HepG2 (cell line): ENCODE results near the gene CREG2. TPM values are rescaled to one million over a fixed set of nuclear protein-coding genes. Genes with fewer than 3 reads are reported as not detected.

Source experiments
- CHCHD3 ChIP-seq: sonication (generic); formaldehyde crosslinking; IDR thresholded peaks from 2 replicates; pipeline ENCODE4 v1.8.0; 2022; ENCODE audit warnings: mild to moderate bottlenecking, missing genetic modification reagents, moderate library complexity
- ELF3 ChIP-seq: IDR thresholded peaks from 2 replicates; pipeline ENCODE4 v1.6.1; 2016; ENCODE audit warnings: missing genetic modification reagents, missing compliant biosample characterization
- HOXD1 ChIP-seq: sonication (generic); formaldehyde crosslinking; IDR thresholded peaks from 2 replicates; pipeline ENCODE4 v1.5.0; 2020; ENCODE audit warnings: missing genetic modification reagents
- KDM1A ChIP-seq: IDR thresholded peaks from 2 replicates; pipeline ENCODE4 v1.6.1; 2016; ENCODE audit warnings: missing compliant biosample characterization
- KDM4B ChIP-seq: sonication (generic); formaldehyde crosslinking; IDR thresholded peaks from 2 replicates; pipeline ENCODE4 v1.4.0; 2020; ENCODE audit warnings: missing genetic modification reagents
- MZF1 ChIP-seq: sonication (generic); formaldehyde crosslinking; IDR thresholded peaks from 2 replicates; pipeline ENCODE4 v1.8.1; 2023; ENCODE audit warnings: mild to moderate bottlenecking, missing genetic modification reagents, borderline replicate concordance
- ZBTB20 ChIP-seq: sonication (generic); formaldehyde crosslinking; IDR thresholded peaks from 2 replicates; pipeline ENCODE4 v1.8.1; 2023; ENCODE audit warnings: missing genetic modification reagents, low read depth, mild to moderate bottlenecking, borderline replicate concordance
- ZFP36L2 ChIP-seq: sonication (generic); formaldehyde crosslinking; IDR thresholded peaks from 2 replicates; pipeline ENCODE4 v1.4.0; 2020; ENCODE audit warnings: missing genetic modification reagents
- ZNF10 ChIP-seq: sonication (generic); formaldehyde crosslinking; IDR thresholded peaks from 2 replicates; pipeline ENCODE4 v1.4.0; 2020; ENCODE audit warnings: mild to moderate bottlenecking, low read depth, missing genetic modification reagents, borderline replicate concordance
- ZNF3 ChIP-seq: IDR thresholded peaks from 2 replicates; pipeline ENCODE4 v1.7.0; 2017; ENCODE audit warnings: inconsistent platforms
- ZNF598 ChIP-seq: sonication (generic); formaldehyde crosslinking; IDR thresholded peaks from 2 replicates; pipeline ENCODE4 v1.5.1; 2020; ENCODE audit warnings: mild to moderate bottlenecking, missing genetic modification reagents, borderline replicate concordance
- ZNF678 ChIP-seq: sonication (generic); formaldehyde crosslinking; IDR thresholded peaks from 2 replicates; pipeline ENCODE4 v1.4.0; 2020; ENCODE audit warnings: mild to moderate bottlenecking, missing genetic modification reagents
- ZNF7 ChIP-seq: IDR thresholded peaks from 2 replicates; pipeline ENCODE4 v1.6.1; 2016; ENCODE audit warnings: missing biosample characterization, missing genetic modification reagents
- polyA plus RNA-seq, 8 experiments: library from polyadenylated mRNA; depleted of rRNA in 3 of 8; stranded (reverse) in 7 of 8; unstranded in 1 of 8; fragments of >200 nt; fragmentation: Illumina TruSeq in 4 of 8; extraction: Trizol in 4 of 8; gene quantifications; 2 replicates each; pipeline versions ENCODE4 v1.2.1 to v1.2.3, GENCODE V29; 2011 to 2016; ENCODE audit warnings: low read depth in 4 of 8, missing spikeins in 1 of 8, mixed read lengths in 1 of 8; ENCODE audit not compliant: insufficient read depth in 1 of 8
- total RNA-seq, 5 experiments: library from RNA; depleted of rRNA; stranded (reverse); fragments of >200 nt; fragmentation: Illumina TruSeq; extraction: Trizol; gene quantifications; 2 replicates each; pipeline ENCODE4 v1.2.3, GENCODE V29; 2016; ENCODE audit warnings: low read depth in 1 of 5
- TF ChIP-seq, protein P1 (sequence below): sonication (generic); formaldehyde crosslinking; IDR thresholded peaks from 2 replicates; pipeline ENCODE4 v1.4.0; 2020; ENCODE audit warnings: missing genetic modification reagents
- TF ChIP-seq, protein P2 (sequence below): sonication (generic); formaldehyde crosslinking; IDR thresholded peaks from 2 replicates; pipeline ENCODE4 v1.9.0; 2021; ENCODE audit warnings: mild to moderate bottlenecking, missing genetic modification reagents
- TF ChIP-seq, protein P3 (sequence below): sonication (generic); formaldehyde crosslinking; IDR thresholded peaks from 2 replicates; pipeline ENCODE4 v1.5.0; 2020; ENCODE audit warnings: missing genetic modification reagents
- TF ChIP-seq, protein P4 (sequence below): sonication (generic); formaldehyde crosslinking; IDR thresholded peaks from 2 replicates; pipeline ENCODE4 v1.4.0; 2020; ENCODE audit warnings: mild to moderate bottlenecking, missing genetic modification reagents

The CREG2 gene
- total and polyA plus RNA-seq, 2 of the 13 experiments (the other 11 are each of a cell fraction or from before 2014, with no cell fraction given) = 0.18 to 0.26 TPM

DNA sequence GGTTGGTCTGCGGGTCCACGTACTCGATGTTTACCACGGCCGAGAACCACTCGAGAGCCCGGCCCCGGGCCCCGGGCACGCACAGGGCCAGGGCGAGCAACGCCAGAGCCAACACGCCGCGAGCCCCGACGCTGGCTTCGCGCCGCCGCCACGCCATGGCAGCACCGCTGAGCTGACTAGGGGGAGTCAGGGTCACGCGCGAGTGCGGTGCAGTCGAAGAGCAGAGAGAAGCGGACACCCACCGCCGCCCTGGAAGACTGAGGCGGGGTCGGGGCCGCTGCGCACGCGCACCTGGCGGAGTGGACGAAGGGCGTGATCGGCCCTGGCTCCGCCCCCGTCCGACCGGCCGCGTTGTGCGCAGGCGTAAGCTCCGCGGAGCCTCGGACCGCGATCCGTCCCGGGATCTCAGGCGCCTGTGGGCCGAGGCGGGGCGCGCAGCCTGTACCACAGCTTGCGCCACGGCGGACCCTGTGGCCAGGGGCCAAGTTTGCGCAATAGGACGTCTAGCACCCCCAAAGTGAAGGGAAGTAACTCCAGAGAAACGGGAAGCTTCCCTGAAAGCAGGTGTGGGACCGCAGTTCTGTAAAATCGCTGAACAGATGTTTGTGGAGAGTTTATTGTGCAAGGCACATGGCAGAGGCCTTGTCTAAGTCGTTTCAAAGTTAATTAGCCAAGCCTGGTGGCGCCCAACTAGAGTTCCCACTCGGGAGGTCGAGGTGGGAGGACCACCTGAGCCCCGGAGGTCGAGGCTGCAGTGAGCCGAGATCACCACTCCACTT is 78.7 kb downstream of the CREG2 start, which contains the start of gene RNF149 (continued):
- TF ChIP-seq KDM1A (CRISPR knock-in tag) (0 out of 2 replicates have a peak, but pooled peaks have one; percentile 50), HOXD1 (CRISPR knock-in tag) (peak; percentile 93), ZNF678 (peak; percentile 93; the same call in 1 of the 2 replicates), ZFP36L2 (CRISPR knock-in tag) (peak; percentile 94), ZBTB20 (CRISPR knock-in tag) (peak; percentile 90; the same call in 1 of the 2 replicates), ZNF10 (CRISPR knock-in tag) (0 out of 2 replicates have a peak, but pooled peaks have one; percentile 46), ZNF3 (CRISPR knock-in tag) (peak; percentile 83), ELF3 (CRISPR knock-in tag) (peak; percentile 71), ZNF598 (CRISPR knock-in tag) (no peak; the same call in 1 of the 2 replicates), CHCHD3 (CRISPR knock-in tag) (no peak; the same call in 1 of the 2 replicates), ZNF7 (peak; percentile 14; the same call in 1 of the 2 replicates), MZF1 (CRISPR knock-in tag) (0 out of 2 replicates have a peak, but pooled peaks have one; percentile 85), KDM4B (peak; percentile 84; the same call in 1 of the 2 replicates)
- TF ChIP-seq, protein P1, sequence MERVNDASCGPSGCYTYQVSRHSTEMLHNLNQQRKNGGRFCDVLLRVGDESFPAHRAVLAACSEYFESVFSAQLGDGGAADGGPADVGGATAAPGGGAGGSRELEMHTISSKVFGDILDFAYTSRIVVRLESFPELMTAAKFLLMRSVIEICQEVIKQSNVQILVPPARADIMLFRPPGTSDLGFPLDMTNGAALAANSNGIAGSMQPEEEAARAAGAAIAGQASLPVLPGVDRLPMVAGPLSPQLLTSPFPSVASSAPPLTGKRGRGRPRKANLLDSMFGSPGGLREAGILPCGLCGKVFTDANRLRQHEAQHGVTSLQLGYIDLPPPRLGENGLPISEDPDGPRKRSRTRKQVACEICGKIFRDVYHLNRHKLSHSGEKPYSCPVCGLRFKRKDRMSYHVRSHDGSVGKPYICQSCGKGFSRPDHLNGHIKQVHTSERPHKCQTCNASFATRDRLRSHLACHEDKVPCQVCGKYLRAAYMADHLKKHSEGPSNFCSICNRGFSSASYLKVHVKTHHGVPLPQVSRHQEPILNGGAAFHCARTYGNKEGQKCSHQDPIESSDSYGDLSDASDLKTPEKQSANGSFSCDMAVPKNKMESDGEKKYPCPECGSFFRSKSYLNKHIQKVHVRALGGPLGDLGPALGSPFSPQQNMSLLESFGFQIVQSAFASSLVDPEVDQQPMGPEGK (CRISPR knock-in tag) = peak; percentile 95
- TF ChIP-seq, protein P2, sequence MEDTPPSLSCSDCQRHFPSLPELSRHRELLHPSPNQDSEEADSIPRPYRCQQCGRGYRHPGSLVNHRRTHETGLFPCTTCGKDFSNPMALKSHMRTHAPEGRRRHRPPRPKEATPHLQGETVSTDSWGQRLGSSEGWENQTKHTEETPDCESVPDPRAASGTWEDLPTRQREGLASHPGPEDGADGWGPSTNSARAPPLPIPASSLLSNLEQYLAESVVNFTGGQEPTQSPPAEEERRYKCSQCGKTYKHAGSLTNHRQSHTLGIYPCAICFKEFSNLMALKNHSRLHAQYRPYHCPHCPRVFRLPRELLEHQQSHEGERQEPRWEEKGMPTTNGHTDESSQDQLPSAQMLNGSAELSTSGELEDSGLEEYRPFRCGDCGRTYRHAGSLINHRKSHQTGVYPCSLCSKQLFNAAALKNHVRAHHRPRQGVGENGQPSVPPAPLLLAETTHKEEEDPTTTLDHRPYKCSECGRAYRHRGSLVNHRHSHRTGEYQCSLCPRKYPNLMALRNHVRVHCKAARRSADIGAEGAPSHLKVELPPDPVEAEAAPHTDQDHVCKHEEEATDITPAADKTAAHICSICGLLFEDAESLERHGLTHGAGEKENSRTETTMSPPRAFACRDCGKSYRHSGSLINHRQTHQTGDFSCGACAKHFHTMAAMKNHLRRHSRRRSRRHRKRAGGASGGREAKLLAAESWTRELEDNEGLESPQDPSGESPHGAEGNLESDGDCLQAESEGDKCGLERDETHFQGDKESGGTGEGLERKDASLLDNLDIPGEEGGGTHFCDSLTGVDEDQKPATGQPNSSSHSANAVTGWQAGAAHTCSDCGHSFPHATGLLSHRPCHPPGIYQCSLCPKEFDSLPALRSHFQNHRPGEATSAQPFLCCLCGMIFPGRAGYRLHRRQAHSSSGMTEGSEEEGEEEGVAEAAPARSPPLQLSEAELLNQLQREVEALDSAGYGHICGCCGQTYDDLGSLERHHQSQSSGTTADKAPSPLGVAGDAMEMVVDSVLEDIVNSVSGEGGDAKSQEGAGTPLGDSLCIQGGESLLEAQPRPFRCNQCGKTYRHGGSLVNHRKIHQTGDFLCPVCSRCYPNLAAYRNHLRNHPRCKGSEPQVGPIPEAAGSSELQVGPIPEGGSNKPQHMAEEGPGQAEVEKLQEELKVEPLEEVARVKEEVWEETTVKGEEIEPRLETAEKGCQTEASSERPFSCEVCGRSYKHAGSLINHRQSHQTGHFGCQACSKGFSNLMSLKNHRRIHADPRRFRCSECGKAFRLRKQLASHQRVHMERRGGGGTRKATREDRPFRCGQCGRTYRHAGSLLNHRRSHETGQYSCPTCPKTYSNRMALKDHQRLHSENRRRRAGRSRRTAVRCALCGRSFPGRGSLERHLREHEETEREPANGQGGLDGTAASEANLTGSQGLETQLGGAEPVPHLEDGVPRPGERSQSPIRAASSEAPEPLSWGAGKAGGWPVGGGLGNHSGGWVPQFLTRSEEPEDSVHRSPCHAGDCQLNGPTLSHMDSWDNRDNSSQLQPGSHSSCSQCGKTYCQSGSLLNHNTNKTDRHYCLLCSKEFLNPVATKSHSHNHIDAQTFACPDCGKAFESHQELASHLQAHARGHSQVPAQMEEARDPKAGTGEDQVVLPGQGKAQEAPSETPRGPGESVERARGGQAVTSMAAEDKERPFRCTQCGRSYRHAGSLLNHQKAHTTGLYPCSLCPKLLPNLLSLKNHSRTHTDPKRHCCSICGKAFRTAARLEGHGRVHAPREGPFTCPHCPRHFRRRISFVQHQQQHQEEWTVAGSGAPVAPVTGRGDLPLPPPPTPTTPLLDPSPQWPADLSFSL (CRISPR knock-in tag) = no peak
- TF ChIP-seq, protein P3, sequence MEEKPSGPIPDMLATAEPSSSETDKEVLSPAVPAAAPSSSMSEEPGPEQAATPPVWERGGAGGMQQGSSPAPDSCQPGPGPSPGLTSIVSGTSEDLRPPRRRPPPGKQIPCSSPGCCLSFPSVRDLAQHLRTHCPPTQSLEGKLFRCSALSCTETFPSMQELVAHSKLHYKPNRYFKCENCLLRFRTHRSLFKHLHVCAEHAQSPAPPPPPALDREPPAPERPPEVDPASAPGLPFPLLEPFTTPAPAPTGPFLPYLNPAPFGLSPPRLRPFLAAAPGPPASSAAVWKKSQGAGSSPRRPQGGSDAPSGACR = peak; percentile 68; the same call in 1 of the 2 replicates
- TF ChIP-seq, protein P4, sequence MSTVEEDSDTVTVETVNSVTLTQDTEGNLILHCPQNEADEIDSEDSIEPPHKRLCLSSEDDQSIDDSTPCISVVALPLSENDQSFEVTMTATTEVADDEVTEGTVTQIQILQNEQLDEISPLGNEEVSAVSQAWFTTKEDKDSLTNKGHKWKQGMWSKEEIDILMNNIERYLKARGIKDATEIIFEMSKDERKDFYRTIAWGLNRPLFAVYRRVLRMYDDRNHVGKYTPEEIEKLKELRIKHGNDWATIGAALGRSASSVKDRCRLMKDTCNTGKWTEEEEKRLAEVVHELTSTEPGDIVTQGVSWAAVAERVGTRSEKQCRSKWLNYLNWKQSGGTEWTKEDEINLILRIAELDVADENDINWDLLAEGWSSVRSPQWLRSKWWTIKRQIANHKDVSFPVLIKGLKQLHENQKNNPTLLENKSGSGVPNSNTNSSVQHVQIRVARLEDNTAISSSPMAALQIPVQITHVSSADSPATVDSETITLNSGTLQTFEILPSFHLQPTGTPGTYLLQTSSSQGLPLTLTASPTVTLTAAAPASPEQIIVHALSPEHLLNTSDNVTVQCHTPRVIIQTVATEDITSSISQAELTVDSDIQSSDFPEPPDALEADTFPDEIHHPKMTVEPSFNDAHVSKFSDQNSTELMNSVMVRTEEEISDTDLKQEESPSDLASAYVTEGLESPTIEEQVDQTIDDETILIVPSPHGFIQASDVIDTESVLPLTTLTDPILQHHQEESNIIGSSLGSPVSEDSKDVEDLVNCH (CRISPR knock-in tag) = peak; percentile 87; the same call in 1 of the 2 replicates
